ENCODE results near the gene TMEM273. TPM values are rescaled to one million over a fixed set of nuclear protein-coding genes. Genes with fewer than 3 reads are reported as not detected.

TMEM273 gene
- total RNA-seq, 1 donor from 2014 or later: 11.1 TPM

DNA sequence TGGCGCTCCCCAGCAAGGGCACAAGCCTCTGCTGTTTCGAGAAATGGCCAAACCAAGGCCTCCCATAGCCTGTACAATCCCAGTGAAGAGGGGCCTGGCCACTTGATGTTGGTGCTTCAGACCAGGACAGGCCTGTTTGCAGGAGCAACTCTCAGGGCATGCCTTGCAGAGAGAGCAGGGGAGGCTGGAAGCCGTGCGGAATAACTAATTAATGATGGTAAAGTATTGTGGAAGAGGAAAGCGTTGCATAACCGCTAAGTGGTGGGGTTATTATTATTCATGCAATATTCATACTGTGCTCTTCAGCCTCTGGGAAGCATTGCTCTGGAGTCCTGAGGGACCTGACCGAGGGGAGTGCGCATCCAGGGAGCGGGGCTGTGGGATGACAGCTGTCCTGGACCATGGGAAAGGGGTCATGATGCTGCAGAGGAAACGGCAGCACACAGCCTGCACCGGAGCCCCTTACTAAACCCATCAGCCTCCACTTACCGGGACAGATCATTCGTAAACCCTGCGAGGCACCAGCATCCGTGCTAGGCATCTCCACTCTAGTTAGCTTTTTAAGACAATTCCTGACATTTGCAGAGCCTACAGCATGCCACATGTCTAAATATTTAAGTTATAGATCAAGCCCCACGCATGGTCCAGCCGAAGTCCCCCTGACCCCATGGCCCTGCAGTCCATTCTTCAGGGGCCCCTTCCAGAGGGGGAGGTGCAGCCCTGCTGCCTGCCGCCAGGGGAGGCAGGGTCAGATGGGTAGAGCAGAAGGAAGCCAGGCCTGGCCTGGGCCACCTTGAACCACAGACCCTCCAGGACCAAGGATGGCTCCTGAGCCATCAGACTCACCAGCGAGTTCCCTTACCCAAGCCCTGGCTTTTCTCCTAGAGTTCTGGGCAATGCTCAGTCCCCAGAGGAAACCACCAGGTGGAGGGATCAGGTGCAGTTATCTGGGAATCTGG, 11.6 kb downstream of the TMEM273 start:
- intact Hi-C loops (cut with micrococcal nuclease): loop anchor here (1.0 to 5.0 kb wide), 5 partner anchors 98 to 869 kb away; partner anchors contain the start of genes ERCC6 and MAPK8

DNA sequence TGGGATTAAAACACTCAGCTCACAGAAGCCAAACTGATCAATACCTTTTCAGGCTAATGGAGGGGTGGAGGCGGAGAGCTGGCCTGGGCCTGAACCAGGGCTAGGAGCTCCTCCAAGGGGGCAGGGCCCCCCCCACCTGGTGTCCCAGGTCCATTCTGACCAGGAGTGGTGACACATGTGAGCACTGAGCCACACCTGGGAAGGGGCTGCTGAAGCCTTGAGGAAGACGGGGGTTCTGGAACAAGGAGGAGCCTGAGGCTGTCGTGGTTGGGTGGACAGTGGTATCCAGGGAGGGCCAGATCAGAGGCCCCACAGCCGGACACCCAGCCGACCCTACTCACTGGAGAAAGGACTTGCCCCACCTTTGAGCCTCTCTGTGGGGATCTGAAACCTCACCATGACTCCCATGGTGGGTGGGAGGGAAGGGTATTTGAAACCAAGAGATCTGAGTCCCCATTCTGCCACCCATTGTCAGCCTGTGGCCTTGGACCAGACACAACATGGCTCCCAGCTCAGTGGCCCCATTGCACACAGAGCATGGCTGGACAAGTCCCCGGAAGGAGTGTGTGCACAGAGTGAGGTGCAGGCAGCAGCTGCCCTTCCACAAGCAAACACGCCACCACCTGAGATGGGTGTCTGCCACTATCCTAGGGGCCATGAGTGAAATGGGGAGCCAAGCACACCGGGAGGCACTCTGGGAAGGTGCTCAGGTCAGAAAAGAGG, 12.4 kb downstream of the TMEM273 start:
- intact Hi-C loops (cut with micrococcal nuclease): loop anchor here (5.0 kb wide), 3 partner anchors 332 to 868 kb away; partner anchors contain the start of gene MAPK8

DNA sequence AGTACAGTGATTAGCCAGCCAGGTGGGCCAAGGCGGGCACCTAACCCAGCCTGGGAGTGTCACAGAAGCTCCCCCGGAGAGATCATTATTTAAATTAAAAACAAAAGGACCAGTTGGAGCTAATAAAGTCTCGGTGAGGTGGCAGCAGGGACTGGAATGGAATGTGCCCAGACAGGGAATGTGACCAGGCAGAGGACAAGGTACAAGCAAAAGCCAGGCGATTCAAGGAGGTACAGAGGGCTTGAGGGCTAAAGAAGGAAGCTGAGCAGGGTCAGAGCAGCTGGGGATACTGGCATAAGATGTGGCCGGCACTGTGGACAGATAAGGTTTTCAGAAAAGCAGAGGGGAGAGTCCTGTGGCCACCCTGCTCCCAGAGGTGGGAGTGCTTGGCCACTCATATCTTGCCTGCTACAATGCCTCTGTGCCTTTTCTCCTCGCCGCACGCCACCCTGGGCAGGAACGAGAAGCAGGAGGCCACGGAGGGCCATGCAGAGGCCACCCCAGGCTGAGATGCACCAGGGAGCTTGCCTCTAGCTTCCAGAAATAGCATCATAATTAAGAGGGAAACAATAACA, 13.2 kb downstream of the TMEM273 start:
- intact Hi-C loops (cut with micrococcal nuclease): loop anchor here (5.0 kb wide), 3 partner anchors 332 to 868 kb away; partner anchors contain the start of gene MAPK8

DNA sequence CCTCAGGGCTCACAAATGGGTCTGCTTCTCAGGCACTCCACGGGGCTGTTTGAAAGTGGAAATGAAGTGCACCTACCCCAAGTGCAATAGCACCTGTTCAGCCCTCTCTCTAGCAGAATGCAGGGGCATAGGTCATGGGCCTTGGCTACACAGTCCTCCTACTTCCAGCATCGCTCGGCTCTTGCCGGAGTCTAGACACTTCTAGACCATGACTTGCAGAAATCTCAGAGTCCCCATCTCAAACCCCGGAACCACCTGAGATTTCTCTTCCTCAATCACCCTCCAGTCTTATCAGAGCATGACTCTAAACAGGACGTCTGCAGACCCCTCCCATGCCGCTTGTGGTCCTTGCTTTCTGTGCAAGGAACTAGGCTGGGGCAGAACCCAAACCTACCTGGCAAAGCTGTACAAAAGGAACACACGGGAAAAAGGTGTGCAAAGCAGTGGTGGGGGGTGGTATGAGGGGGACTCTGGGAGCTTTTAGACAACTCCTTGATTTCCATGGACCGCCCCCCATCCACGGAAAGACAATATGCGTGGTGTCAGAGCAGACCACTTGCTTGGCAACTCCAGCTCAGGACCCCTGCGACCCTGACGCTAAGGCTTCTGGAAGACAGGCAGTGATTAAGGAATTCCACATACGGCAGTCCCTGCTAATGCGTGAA, 13.8 kb downstream of the TMEM273 start:
- intact Hi-C loops (cut with micrococcal nuclease): no loop called here

DNA sequence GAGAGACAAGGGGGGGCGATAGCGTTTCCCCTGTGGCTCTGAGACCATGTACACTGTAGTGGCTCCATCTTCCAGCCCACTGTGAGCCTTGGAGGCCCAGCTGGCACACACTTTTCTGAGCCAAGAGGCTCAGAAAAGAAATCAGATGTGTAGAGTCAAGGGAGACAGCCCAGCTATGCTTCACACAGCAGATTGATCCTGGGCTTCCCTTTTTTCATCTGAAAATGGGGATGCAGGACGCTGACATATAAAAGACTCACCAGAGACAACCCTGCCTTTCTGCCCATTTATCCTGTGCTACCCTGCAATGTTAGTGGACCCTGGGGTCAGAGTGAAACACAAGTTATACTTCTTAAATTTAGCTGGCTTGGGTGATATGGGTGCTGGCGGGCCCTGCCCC, 14.3 kb downstream of the TMEM273 start:
- intact Hi-C loops (cut with micrococcal nuclease): no loop called here

DNA sequence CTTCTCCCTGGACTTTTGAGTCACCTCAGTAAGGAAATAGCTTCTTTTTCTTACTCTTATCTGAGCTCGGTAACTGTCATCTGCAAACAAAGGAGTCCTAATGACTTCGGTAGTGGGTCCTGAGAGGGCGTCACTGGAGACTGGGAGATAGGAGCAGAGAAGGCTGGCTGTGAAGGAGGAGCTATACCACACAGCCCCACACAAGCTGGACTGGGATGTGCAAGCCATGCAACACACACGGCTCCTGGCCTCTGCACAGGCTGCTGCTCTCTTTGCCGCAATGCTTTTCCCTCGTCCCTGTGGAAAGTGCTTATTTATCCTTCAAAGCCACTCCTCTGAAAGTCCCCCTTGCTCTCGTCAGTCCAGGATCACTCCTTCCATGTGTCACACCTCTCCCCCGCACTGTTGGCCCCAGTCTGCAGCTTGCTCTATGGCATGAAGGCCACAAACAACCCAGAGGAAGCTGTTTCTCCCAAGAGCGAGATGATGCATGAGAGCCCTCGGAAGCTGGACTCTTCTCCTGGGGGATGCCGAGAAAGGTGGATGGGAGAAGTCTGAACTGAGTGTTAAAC, 14.9 kb downstream of the TMEM273 start:
- intact Hi-C loops (cut with micrococcal nuclease): no loop called here

DNA sequence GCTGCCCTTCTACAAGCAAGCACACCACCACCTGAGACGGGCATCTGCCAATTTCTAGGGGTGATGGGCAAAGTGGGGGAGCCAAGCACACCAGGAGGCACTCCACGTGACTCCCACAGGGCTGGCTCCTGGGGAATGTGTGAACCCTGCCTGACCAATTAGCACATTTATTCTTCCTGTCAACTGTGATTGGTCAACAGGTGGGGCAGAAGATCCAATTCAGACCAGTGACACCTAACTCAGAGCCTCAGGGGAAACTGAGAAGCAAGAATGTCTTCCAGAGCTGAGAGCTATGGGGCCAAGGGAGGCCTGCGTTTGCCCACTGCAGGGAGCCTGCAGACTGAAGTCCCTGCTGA, 15.4 kb downstream of the TMEM273 start:
- intact Hi-C loops (cut with micrococcal nuclease): no loop called here

DNA sequence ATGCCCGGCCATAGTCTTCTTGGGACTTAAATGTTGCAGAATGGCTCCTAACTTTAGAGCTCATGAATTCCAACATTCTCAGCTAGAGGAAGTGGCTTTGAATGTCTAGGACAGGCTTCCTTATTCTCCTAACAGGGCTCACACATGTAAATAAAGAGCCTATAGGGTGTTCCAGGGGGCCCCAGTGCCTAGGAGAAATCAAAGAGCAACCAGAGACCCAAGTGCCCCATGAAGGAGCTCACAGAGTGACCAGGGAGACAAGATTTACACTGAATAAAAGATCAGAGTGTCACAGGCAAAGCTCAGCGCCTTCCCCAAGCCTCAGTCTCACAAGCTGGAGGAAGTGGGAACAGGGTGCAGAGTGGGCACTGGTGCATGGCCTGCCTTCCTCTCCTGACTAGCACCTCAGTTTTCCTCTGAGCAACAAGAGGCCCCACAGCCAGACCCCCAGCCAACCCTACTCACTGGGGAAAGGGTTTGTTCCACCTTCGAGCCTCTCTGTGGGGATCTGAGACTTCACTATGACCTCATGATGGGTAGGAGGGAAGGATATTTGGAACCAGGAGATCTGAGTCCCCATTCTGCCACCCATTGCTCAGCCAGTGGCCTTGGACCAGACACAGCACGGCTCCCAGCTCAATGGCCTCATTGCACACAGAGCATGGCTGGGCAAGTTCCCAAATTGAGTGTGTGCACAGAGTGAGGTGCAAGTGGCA, 16.0 kb downstream of the TMEM273 start:
- intact Hi-C loops (cut with micrococcal nuclease): no loop called here

DNA sequence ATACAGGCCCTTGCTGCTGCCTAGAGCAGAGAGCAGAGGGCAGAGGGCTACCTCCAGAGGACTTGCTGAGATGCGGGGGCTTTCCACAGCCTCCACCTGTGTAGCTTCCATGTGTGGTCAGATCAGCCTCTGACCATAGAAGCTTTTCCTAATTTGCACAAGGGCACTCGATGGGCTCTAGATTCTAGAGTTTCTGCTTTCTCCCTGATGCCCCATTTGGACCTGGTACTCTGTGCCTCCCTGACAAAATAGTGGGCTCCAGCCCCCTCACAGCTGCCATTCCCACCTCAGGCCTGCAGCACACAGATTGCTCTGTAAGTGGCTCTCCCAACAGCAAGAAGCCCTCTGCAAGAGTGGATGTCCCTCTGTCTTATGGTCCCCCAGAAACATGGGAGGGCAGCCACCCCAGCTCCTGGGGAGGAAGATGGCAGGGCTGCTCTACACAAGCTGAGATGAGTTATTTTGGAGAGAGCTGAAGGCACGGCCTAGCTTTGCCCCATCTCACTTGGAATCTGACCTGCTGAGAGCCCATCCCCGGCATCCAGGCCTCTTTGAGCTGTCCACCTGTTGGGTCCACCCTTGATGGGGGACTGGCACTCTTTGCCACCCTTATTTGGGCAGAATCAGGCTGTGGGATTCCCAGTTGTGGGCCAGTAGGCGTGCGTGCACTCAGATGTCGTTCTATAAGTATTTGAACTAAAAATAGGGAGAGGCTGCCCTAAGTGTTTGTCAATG, 16.7 kb downstream of the TMEM273 start:
- intact Hi-C loops (cut with micrococcal nuclease): no loop called here

DNA sequence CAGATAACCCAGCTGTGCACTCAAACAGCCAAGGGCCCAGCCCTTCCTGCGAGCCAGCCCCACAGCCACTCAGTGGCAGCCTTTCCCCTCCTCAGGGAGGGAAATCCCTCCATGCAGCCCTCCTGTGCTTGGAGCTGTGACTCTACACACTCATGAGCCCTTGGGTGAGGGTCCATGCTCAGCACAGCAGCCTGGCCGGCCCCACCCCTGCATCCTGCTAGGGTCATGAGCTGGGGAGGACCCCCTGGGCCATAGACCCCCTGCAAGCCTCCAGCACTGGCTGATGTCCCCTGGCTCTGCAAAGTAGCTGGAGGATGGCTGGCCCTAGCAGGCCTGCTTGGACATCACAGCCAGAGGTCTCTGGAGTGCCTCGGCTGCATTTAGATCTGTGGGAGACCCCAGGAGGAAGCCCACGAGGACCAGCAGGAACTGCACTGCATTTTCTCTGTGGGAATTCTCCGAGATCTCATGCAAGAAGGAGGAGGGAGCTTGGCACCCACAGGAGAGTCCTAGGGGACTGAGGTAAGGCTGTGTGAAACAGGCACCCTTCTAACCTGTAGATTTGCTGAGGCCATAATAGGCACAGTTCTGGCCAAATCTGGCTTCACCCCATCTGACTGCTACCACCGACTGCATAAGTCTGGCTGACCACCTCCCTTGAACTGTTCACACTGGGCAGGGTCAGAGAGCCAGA, 17.4 kb downstream of the TMEM273 start:
- intact Hi-C loops (cut with micrococcal nuclease): no loop called here

DNA sequence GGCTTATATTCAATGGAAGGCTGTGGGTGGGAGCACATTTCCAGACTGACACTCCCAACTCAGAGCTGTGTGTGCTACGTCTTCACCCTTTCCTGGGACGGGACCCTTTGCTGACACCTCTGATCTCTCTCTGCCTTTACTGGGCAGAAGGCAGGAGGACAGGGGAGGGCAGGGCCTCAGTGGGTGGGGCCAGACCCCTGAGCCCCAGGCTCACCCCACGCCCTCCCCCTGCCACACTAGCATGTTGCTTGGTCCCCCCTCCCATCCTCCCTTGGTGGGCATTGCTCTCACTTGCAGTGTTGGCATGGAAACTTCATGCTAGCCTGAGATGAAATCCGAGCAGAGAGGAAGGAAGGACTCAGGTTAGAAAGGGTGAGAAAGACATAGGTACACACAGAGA, 18.4 kb downstream of the TMEM273 start:
- intact Hi-C loops (cut with micrococcal nuclease): no loop called here

DNA sequence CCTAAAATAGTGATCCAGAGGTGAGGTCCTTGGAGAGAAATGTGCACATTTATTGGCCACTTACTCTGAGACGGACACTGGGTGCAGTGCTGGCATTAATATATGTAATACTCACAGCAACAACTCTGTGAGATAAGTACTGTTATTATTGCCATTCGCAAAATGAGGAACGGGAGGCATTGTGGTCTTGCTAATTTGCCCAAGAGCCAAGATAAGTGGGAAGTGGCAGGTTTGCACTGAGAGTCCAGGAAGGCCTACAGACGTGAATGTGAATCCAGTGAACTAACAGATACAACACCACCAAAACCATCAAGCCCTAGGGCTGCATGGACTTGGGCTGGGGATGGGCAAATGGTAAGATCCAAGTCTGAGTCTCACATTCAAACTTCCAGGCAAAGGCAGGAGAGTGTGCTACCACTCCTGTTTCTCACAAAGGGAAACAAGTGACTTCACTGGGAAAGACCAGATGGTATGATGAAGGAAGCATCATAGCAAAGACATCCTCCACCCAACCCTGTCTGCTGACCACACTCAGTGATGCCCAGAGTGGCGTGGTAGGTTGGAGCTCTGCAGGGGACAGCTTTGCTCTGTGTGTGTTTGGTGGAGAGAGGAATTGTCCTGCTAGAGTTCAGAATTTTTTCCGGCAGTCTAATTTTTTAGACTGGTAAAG, 19.2 kb downstream of the TMEM273 start:
- intact Hi-C loops (cut with micrococcal nuclease): no loop called here

DNA sequence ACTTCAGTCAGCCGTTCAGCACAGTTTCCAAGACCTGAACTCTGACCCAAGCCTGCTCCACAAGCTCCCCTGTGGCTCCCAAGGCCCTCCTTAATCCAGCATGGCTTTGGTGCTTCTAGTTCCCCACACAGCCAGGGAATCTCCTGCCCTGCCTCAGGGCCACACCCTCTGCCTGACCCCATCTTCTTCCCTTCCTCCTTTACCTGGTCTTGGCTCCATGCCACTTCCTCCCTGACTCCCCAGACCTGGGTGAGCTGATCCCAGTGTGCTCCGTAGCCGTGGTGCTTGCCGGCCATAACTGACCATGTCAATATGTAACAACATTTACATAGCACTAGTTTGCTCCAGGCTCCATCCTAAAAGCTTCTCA, 20.0 kb downstream of the TMEM273 start:
- intact Hi-C loops (cut with micrococcal nuclease): no loop called here

DNA sequence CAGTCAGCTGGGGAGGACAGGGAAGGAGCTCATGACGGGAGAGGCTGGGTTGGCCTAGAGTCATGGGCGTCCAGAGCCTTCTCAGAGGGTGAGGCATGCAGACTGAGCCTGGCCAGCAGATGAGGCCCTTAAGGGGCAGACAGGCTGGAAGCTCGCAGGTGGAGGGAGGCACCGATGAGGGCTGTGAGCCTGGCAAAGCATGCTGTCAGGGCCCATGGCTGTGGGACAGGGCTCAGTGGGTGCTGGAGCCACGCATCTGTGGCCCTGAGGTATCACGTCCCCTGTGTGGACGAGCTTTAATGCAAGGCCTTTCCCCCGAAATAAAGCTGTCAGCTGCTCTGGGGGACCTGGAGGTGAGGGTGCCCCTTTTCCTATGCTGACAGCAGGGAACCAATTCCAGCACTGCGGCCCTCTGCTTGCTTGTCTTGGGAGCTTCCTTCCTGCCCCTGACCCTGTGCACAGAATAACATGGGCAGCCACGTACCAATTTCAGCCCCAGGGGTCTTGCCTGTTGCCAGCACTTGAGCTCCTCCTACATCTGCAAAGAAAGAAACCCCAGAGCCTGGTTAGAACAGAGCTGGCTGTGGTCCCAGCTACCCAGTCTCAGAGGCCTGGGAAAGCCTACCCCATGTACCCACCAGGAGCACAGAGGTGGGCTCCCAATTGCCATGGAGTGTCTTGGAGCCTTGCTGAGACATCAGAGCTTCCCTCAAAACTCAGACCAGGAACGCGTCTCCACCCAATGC, 20.6 kb downstream of the TMEM273 start:
- intact Hi-C loops (cut with micrococcal nuclease): no loop called here

DNA sequence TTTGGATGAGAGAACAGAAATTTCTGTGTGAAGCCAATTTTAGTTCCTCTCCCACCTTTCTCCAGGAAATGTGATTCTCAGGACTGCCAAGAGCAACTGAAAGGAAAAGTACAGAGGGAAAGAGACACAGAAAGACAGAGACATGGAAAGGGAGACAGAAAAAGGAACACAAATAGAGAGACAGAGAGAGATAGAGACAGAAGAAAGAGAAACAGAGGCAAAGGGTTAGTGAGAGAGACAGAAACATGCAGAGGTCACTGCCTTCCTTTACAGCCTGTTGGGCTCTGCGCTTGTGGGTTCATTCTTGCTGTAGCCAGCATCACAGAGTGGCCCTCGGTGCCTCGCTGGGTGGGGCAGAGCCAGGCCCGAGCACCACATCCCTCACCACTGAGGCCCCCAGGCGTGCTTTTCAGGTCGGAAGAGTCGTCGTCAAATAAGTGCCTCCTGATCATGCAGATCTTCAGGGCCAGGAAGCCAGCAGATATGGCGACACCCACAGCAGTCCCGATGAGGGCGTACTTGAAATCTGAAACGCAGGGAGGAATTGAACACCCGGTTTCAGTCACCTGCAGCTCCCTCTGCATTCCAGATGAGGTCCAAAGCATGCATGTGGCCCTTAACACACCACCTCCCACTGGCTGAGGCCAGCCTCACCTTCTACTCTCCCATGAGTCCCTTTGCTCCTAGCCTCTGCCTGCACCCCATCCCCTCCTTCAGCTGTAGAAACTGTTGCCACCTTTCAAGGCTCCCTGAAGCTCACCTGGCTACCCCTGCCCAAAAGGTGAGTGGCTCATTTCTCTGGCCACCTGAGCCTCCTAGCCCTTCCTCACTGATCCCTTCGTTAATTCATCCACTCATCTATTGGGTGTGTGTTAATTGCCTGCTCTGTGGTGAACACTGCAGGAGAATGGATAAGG, 21.4 kb downstream of the TMEM273 start:
- intact Hi-C loops (cut with micrococcal nuclease): no loop called here

DNA sequence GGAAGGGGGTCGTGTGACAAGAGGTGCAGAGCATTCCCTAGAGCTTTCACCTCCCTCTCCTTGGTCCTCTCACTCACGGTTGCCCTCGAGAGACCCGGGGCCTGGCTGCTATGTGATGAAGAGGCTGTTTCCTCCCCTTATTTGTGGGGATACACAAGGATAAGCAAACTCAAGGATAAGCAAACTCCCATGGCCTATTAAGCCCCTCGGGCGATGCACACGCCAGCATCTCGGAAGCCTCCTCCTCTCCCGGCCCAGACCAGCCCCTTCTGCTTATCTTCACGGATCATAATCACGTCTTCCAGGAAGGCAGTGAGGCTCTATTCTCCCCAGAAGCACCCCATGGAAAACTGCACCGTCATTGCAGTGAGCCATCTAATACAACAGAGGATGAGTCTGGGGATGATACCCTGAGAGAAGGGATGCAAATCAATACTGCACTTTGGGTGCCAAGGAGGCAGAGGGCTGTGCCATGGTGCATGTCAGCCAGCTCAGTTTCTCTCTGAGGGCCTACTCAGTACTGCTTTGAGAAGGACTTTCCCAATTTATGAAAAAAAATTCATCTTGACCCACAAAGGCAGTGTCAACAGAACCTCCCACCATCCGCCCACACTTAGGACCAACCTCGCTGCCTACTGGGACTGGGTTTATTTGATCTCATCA, 22.2 kb downstream of the TMEM273 start:
- intact Hi-C loops (cut with micrococcal nuclease): no loop called here

Measured in T-helper 1 cell treated with Interleukin-12 subunit alpha and Interleukin-12 subunit beta and Interleukin-4 antibody, amounts not matched to agents 30 ng/mL and 1 ng/mL, for 36 hours (primary cell).